Right lobe of liver (tissue), 4 donors: ENCODE results near the gene ARFGEF3.

Experiments
- CTCF ChIP-seq, 4 donors: fragments of 200-600 bp in 3 of 4; fragments of 450-650 bp in 1 of 4; IDR thresholded peaks; one replicate each; pipeline versions ENCODE4 v1.5.1 to v1.8.0; 2016 to 2022; ENCODE audit warnings: antibody characterized with exemption in 4 of 4, mild to moderate bottlenecking in 2 of 4
- POLR2A ChIP-seq: fragments of 450-650 bp; IDR thresholded peaks from one replicate; pipeline ENCODE4 v1.6.1; 2017; ENCODE audit warnings: antibody characterized with exemption, mild to moderate bottlenecking
- donor health status: DM: no; HTN: no; CAD: no.
- donor health status: DM: no; HTN: no; CAD: no.
- donor health status: DM: no; HTN: yes; CAD: no.

GRCh38 chr6:138248878-138249277, 87.1 kb downstream of the ARFGEF3 start:
- TF ChIP-seq CTCF (IDR thresholded peaks at IDR 0.05) = no peak
- no peak for TF ChIP-seq POLR2A
